Aorta (tissue), 5 donors: ENCODE data around the gene AP4B1. TPM values are rescaled to one million over a fixed set of nuclear protein-coding genes. Genes with fewer than 3 reads are reported as not detected.

ENCODE experiments used
- ATAC-seq: fragments of 200-7000 bp; cut with Tn5 transposase; one replicate; pipeline ENCODE4 v1.9.1; 2022; ENCODE audit warnings: moderate library complexity; ENCODE audit not compliant: low FRiP score
- DNase-seq, 2 donors: peaks; one replicate each; pipeline ENCODE4 v3.0.0-alpha.2; 2020
- H3K27ac ChIP-seq, 2 donors: one replicate each; pipeline ENCODE4 v1.5.1; 2013; ENCODE audit warnings: low read length in 2 of 2, mild to moderate bottlenecking in 2 of 2, moderate library complexity in 2 of 2, control low read depth in 1 of 2, inconsistent platforms in 1 of 2, low read depth in 1 of 2
- H3K27me3 ChIP-seq, 2 donors: one replicate each; pipeline ENCODE4 v1.6.1; 2013; ENCODE audit warnings: control low read depth in 1 of 2, low read length in 1 of 2, mild to moderate bottlenecking in 1 of 2, moderate library complexity in 1 of 2; ENCODE audit not compliant: insufficient read depth in 2 of 2, control insufficient read depth in 1 of 2
- H3K36me3 ChIP-seq, 2 donors: one replicate each; pipeline ENCODE4 v1.6.1; 2013; ENCODE audit warnings: control low read depth in 1 of 2, low read length in 1 of 2, mild to moderate bottlenecking in 1 of 2; ENCODE audit not compliant: insufficient read depth in 2 of 2, control insufficient read depth in 1 of 2
- H3K4me1 ChIP-seq, 2 donors: one replicate each; pipeline ENCODE4 v1.6.1; 2013; ENCODE audit warnings: low read length in 2 of 2, control low read depth in 1 of 2, mild to moderate bottlenecking in 1 of 2, moderate library complexity in 1 of 2; ENCODE audit not compliant: insufficient read depth in 2 of 2, control insufficient read depth in 1 of 2
- H3K4me3 ChIP-seq, 2 donors: one replicate each; pipeline ENCODE4 v1.5.1; 2013; ENCODE audit warnings: low read length in 2 of 2, control low read depth in 1 of 2, mild to moderate bottlenecking in 1 of 2
- H3K9me3 ChIP-seq: one replicate; pipeline ENCODE4 v1.6.1; 2013; ENCODE audit warnings: mild to moderate bottlenecking, low read length; ENCODE audit not compliant: control insufficient read depth
- WGBS, 2 donors: extraction: QIAGEN DNeasy Blood & Tissue Kit; methylation state at CpG; one replicate each; pipeline ENCODE4 v1.1.7; 2013; 5-methylcytosine and 5-hydroxymethylcytosine counted together
- intact Hi-C, 2 donors: fragments of 100-400 bp; cut with DNase I; formaldehyde crosslinking; loops; one replicate each; pipeline versions ENCODE4 v1.14.2 to v1.15.0; 2022
- polyA plus RNA-seq, 2 donors: library from polyadenylated mRNA; stranded (reverse); fragments of 200-250 nt; gene quantifications; one replicate each; pipeline ENCODE4 v1.2.3, GENCODE V29; 2013
- total RNA-seq, 2 donors: library from RNA; stranded (reverse); fragmentation: NEBNext Ultra II Directional; extraction: Animal tissue kit (Norgen Biotek cat#: 25700); gene quantifications; one replicate each; pipeline ENCODE4 v1.2.1, GENCODE V29; 2021
- donor health status: healthy with polysubstance abuse.
- donor health status: Bipolar disorder and iron deficiency.
- donor health status: DM: no; HTN: no; CAD: no.
- donor health status: DM: no; HTN: no; CAD: no.
- donor health status: DM: yes; HTN: yes; CAD: no.

Gene AP4B1
- total and polyA plus RNA-seq, 4 donors, result 8.5 to 35.4 (median 20.2) TPM

GRCh38 chr1:113924473-113924872 is 19.9 kb upstream of the AP4B1 start:
- no peak for DNase-seq
- intact Hi-C loops, result loop anchor here in 1 of 2 donors (10.0 kb wide), 1 partner anchor 90 kb away; no protein-coding TSS in a partner anchor
- no peaks in the 10 kb centered on the region for H3K4me1 ChIP-seq
- no peak overlapping the region for H3K27ac ChIP-seq
- no peaks in the 10 kb centered on the region for H3K36me3 ChIP-seq
- no peak for ATAC-seq
- WGBS, 2 donors, result 92 to 94% methylated on average over 2 of the region's 2 CpGs
- no peak overlapping the region for H3K4me3 ChIP-seq
- no peaks in the 10 kb centered on the region for H3K9me3 ChIP-seq
- no peaks in the 10 kb centered on the region for H3K27me3 ChIP-seq

GRCh38 chr1:113922957-113923356 is 18.4 kb upstream of the AP4B1 start:
- intact Hi-C loops, result loop anchor here in 1 of 2 donors (10.0 kb wide), 1 partner anchor 88 kb away; no protein-coding TSS in a partner anchor
- no peak overlapping the region for H3K4me3 ChIP-seq
- H3K36me3 ChIP-seq, result no peaks in the 10 kb centered on the region
- no peak for ATAC-seq
- H3K9me3 ChIP-seq, result no peaks in the 10 kb centered on the region
- no peaks in the 10 kb centered on the region for H3K4me1 ChIP-seq
- 70 to 95% methylated on average over 4 of the region's 4 CpGs for WGBS, 2 donors
- no peak for DNase-seq
- H3K27ac ChIP-seq, result no peak overlapping the region
- H3K27me3 ChIP-seq, result no peaks in the 10 kb centered on the region

GRCh38 chr1:113918243-113918642 is 13.6 kb upstream of the AP4B1 start:
- Histone ChIP-seq H3K4me3 (no peak overlapping the region), H3K27ac (no peak overlapping the region), H3K4me1 (no peaks in the 10 kb centered on the region), H3K36me3 (no peaks in the 10 kb centered on the region), H3K27me3 (no peaks in the 10 kb centered on the region), H3K9me3 (no peaks in the 10 kb centered on the region)
- ATAC-seq (no peak), DNase-seq (no peak)
- intact Hi-C loops, result no loop called here

GRCh38 chr1:113917400-113918082 is 12.9 kb upstream of the AP4B1 start:
- no peak for DNase-seq
- ATAC-seq, result no peak
- WGBS, 2 donors, result 89% methylated on average over 2 of the region's 2 CpGs

GRCh38 chr1:113916974-113917373 is 12.4 kb upstream of the AP4B1 start:
- intact Hi-C loops, result no loop called here
- H3K4me3 ChIP-seq, result no peak overlapping the region
- 95 to 97% methylated on average over 5 of the region's 5 CpGs for WGBS, 2 donors
- H3K36me3 ChIP-seq, result no peaks in the 10 kb centered on the region
- DNase-seq, result no peak
- peaks cover 0 to 2% of the 10 kb centered on the region in 2 donors for H3K4me1 ChIP-seq
- no peak for ATAC-seq
- no peak overlapping the region for H3K27ac ChIP-seq
- H3K9me3 ChIP-seq, result no peaks in the 10 kb centered on the region
- H3K27me3 ChIP-seq, result no peaks in the 10 kb centered on the region

More at GRCh38 chr1:113917400-113918082, 12.9 kb upstream of the AP4B1 start:
- H3K36me3 ChIP-seq, result no peaks in the 10 kb centered on the region
- no peaks in the 10 kb centered on the region for H3K27me3 ChIP-seq
- peaks cover 0 to 2% of the 10 kb centered on the region in 2 donors for H3K4me1 ChIP-seq
- no peak overlapping the region for H3K27ac ChIP-seq
- no peaks in the 10 kb centered on the region for H3K9me3 ChIP-seq
- no peak overlapping the region for H3K4me3 ChIP-seq
- intact Hi-C loops, result no loop called here

- H3K27ac ChIP-seq, result no peak overlapping the region
These were observed 9.5 kb upstream of the AP4B1 start for GRCh38 chr1:113913887-113914664.

GRCh38 chr1:113913312-113913668 is 8.7 kb upstream of the AP4B1 start:
- no peaks in the 10 kb centered on the region for H3K27me3 ChIP-seq
- 58 to 61% methylated on average over 3 of the region's 3 CpGs for WGBS, 2 donors
- intact Hi-C loops, result loop anchor here in 1 of 2 donors (2.0 kb wide), 1 partner anchor 16 kb away; the partner anchor contains the start of gene HIPK1
- ATAC-seq (no peak), DNase-seq (no peak)
- H3K4me1 ChIP-seq, result peaks cover 0 to 2% of the 10 kb centered on the region in 2 donors
- peaks cover 0 to 2% of the 10 kb centered on the region in 2 donors for H3K36me3 ChIP-seq
- H3K9me3 ChIP-seq, result no peaks in the 10 kb centered on the region
- no peak overlapping the region for H3K4me3 ChIP-seq
- H3K27ac ChIP-seq, result no peak overlapping the region

More at GRCh38 chr1:113913887-113914664, 9.5 kb upstream of the AP4B1 start:
- intact Hi-C loops, result loop anchor here in 1 of 2 donors (2.0 kb wide), 1 partner anchor 15 kb away; the partner anchor contains the start of gene HIPK1
- 86% methylated on average over 5 of the region's 5 CpGs for WGBS, 2 donors
- Histone ChIP-seq H3K4me3 (no peak overlapping the region), H3K9me3 (no peaks in the 10 kb centered on the region), H3K4me1 (peaks cover 0 to 2% of the 10 kb centered on the region in 2 donors), H3K36me3 (no peaks in the 10 kb centered on the region), H3K27me3 (no peaks in the 10 kb centered on the region)
- no peak for ATAC-seq
- no peak for DNase-seq

GRCh38 chr1:113912594-113913311 is 8.2 kb upstream of the AP4B1 start:
- Histone ChIP-seq H3K36me3 (peaks cover 0 to 2% of the 10 kb centered on the region in 2 donors), H3K9me3 (no peaks in the 10 kb centered on the region), H3K27ac (peak overlapping the region in 1 of 2 donors; percentile 30), H3K4me1 (peaks cover 0 to 2% of the 10 kb centered on the region in 2 donors), H3K4me3 (no peak overlapping the region), H3K27me3 (no peaks in the 10 kb centered on the region)
- no peak for DNase-seq
- 31 to 42% methylated on average over 6 of the region's 6 CpGs for WGBS, 2 donors
- intact Hi-C loops, result loop anchor here in 1 of 2 donors (2.0 kb wide), 1 partner anchor 16 kb away; the partner anchor contains the start of gene HIPK1
- ATAC-seq, result peak; percentile 46
